Activated T-helper 2 cell treated with anti-CD3 and anti-CD28 coated beads, Interferon-gamma antibody, Interleukin-2, Interleukin-4, amounts not matched to agents 10 μg/mL and 5 μg/mL and 100 μg/mL, durations not matched to agents 14 hours and 24 hours and 36 hours (primary cell): ENCODE results near the gene AKR7A2. TPM values are rescaled to one million over a fixed set of nuclear protein-coding genes. Genes with fewer than 3 reads are reported as not detected.
A peak's percentile ranks its signal among the peaks of the same experiment; 100 is the strongest.
"Not testable (repeated sequence)": the region's sequence is repeated elsewhere in the genome, so short reads cannot be mapped to it uniquely, and the experiment has no call there.

ENCODE experiments used
- DNase-seq: peaks from one replicate; pipeline ENCODE4 v3.0.0; 2021; ENCODE audit warnings: low spot score
- H3K27ac Mint-ChIP-seq: one replicate; pipeline ENCODE4 v1.8.0; 2021; ENCODE audit warnings: mixed read lengths
- H3K27me3 Mint-ChIP-seq: one replicate; pipeline ENCODE4 v1.8.0; 2021; ENCODE audit warnings: low read depth, mixed read lengths
- H3K36me3 Mint-ChIP-seq: one replicate; pipeline ENCODE4 v1.8.0; 2021; ENCODE audit warnings: low read depth, mixed read lengths
- H3K4me1 Mint-ChIP-seq: one replicate; pipeline ENCODE4 v1.8.0; 2021; ENCODE audit warnings: low read depth, mixed read lengths
- H3K4me3 Mint-ChIP-seq: one replicate; pipeline ENCODE4 v1.8.0; 2021; ENCODE audit warnings: low read depth, mild to moderate bottlenecking, moderate library complexity, mixed read lengths
- H3K9me3 Mint-ChIP-seq: one replicate; pipeline ENCODE4 v1.8.0; 2021; ENCODE audit warnings: mixed read lengths
- intact Hi-C: fragments of 100-400 bp; cut with micrococcal nuclease; formaldehyde crosslinking; loops from one replicate; pipeline ENCODE4 v1.15.1; 2023
- total RNA-seq: library from RNA; stranded (reverse); gene quantifications from 2 replicates; pipeline ENCODE4 v1.2.3, GENCODE V29; 2022

Gene AKR7A2
- total RNA-seq, 1 donor from 2014 or later = 34.3 TPM

GRCh38 chr1:19305880-19306279 is 6.1 kb downstream of the AKR7A2 start:
- Mint-ChIP-seq H3K4me3 (no peak overlapping the region), H3K9me3 (no peaks in the 10 kb centered on the region), H3K27ac (no peak overlapping the region), H3K27me3 (no peaks in the 10 kb centered on the region), H3K36me3 (peaks cover 46% of the 10 kb centered on the region), H3K4me1 (peaks cover 7% of the 10 kb centered on the region)
- no peak for DNase-seq
- intact Hi-C loops = no loop called here

- H3K9me3 Mint-ChIP-seq, H3K27me3 Mint-ChIP-seq, H3K4me3 Mint-ChIP-seq, H3K27ac Mint-ChIP-seq, intact Hi-C loops, DNase-seq, H3K4me1 Mint-ChIP-seq: not testable (repeated sequence)
- peaks cover 45% of the 10 kb centered on the region for H3K36me3 Mint-ChIP-seq
Observed at GRCh38 chr1:19304081-19304480, 7.9 kb downstream of the AKR7A2 start.

- no peak for DNase-seq
- no peak overlapping the region for H3K27ac Mint-ChIP-seq
- no peak overlapping the region for H3K4me3 Mint-ChIP-seq
- no peaks in the 10 kb centered on the region for H3K4me1 Mint-ChIP-seq
- H3K9me3 Mint-ChIP-seq = peaks cover 16% of the 10 kb centered on the region
- H3K36me3 Mint-ChIP-seq = peaks cover 34% of the 10 kb centered on the region
- no peaks in the 10 kb centered on the region for H3K27me3 Mint-ChIP-seq
- intact Hi-C loops = no loop called here
Observed at GRCh38 chr1:19300211-19300610, 11.7 kb downstream of the AKR7A2 start.

GRCh38 chr1:19294638-19295037 is 17.3 kb downstream of the AKR7A2 start:
- no peaks in the 10 kb centered on the region for H3K4me1 Mint-ChIP-seq
- H3K27ac Mint-ChIP-seq = no peak overlapping the region
- peaks cover 49% of the 10 kb centered on the region for H3K9me3 Mint-ChIP-seq
- H3K4me3 Mint-ChIP-seq = no peak overlapping the region
- H3K36me3 Mint-ChIP-seq = peaks cover 39% of the 10 kb centered on the region
- intact Hi-C loops = no loop called here
- DNase-seq = no peak
- peaks cover 3% of the 10 kb centered on the region for H3K27me3 Mint-ChIP-seq

- DNase-seq = no peak
- intact Hi-C loops = no loop called here
- H3K9me3 Mint-ChIP-seq = peaks cover 22% of the 10 kb centered on the region
- peak overlapping the region; percentile 37 for H3K4me3 Mint-ChIP-seq
- H3K27ac Mint-ChIP-seq = no peak overlapping the region
- peaks cover 5% of the 10 kb centered on the region for H3K27me3 Mint-ChIP-seq
- H3K4me1 Mint-ChIP-seq = peaks cover 3% of the 10 kb centered on the region
- peaks cover 19% of the 10 kb centered on the region for H3K36me3 Mint-ChIP-seq
Observed at GRCh38 chr1:19289244-19289643, 22.7 kb downstream of the AKR7A2 start.

- Mint-ChIP-seq H3K4me3 (peak within 1 kb of the TSS; percentile 37), H3K9me3 (peaks cover 18% of the 10 kb centered on the region), H3K36me3 (peaks cover 15% of the 10 kb centered on the region)
- intact Hi-C loops, H3K27me3 Mint-ChIP-seq, H3K4me1 Mint-ChIP-seq, H3K27ac Mint-ChIP-seq: not testable (repeated sequence)
- peak; percentile 48 for DNase-seq
Observed at GRCh38 chr1:19288324-19289241, 23.4 kb downstream of the AKR7A2 start, which contains the start of gene AKR7A3. TSS of gene AKR7A3 (minus strand) at chr1:19288770. CDS start at chr1:19288709, 61 bp downstream.

- Mint-ChIP-seq H3K27ac (no peak overlapping the region), H3K9me3 (peaks cover 9% of the 10 kb centered on the region)
Observed at GRCh38 chr1:19287436-19288185, 24.3 kb downstream of the AKR7A2 start.

GRCh38 chr1:19285807-19286206 is 26.1 kb downstream of the AKR7A2 start:
- DNase-seq, H3K4me1 Mint-ChIP-seq, intact Hi-C loops, H3K36me3 Mint-ChIP-seq, H3K27ac Mint-ChIP-seq, H3K4me3 Mint-ChIP-seq, H3K27me3 Mint-ChIP-seq, H3K9me3 Mint-ChIP-seq: not testable (repeated sequence)

More at GRCh38 chr1:19287436-19288185, 24.3 kb downstream of the AKR7A2 start:
- H3K4me1 Mint-ChIP-seq = peaks cover 3% of the 10 kb centered on the region
- H3K36me3 Mint-ChIP-seq = peaks cover 12% of the 10 kb centered on the region
- no peak for DNase-seq
- intact Hi-C loops = no loop called here
- H3K27me3 Mint-ChIP-seq = peaks cover 5% of the 10 kb centered on the region
- peak overlapping the region; percentile 19 for H3K4me3 Mint-ChIP-seq

GRCh38 chr1:19285366-19285765 is 26.6 kb downstream of the AKR7A2 start:
- H3K36me3 Mint-ChIP-seq, H3K27me3 Mint-ChIP-seq, intact Hi-C loops, H3K9me3 Mint-ChIP-seq, DNase-seq, H3K27ac Mint-ChIP-seq, H3K4me3 Mint-ChIP-seq, H3K4me1 Mint-ChIP-seq: not testable (repeated sequence)

GRCh38 chr1:19284881-19285280 is 27.1 kb downstream of the AKR7A2 start:
- H3K27ac Mint-ChIP-seq = no peak overlapping the region
- H3K9me3 Mint-ChIP-seq = no peaks in the 10 kb centered on the region
- H3K4me3 Mint-ChIP-seq = no peak overlapping the region
- no peak for DNase-seq
- intact Hi-C loops = no loop called here
- H3K27me3 Mint-ChIP-seq = peaks cover 4% of the 10 kb centered on the region
- peaks cover 3% of the 10 kb centered on the region for H3K4me1 Mint-ChIP-seq
- H3K36me3 Mint-ChIP-seq = peaks cover 5% of the 10 kb centered on the region

- no peak overlapping the region for H3K4me3 Mint-ChIP-seq
- intact Hi-C loops = no loop called here
- no peaks in the 10 kb centered on the region for H3K4me1 Mint-ChIP-seq
- no peaks in the 10 kb centered on the region for H3K36me3 Mint-ChIP-seq
- H3K27ac Mint-ChIP-seq = no peak overlapping the region
- no peak for DNase-seq
- H3K27me3 Mint-ChIP-seq = no peaks in the 10 kb centered on the region
- no peaks in the 10 kb centered on the region for H3K9me3 Mint-ChIP-seq
Observed at GRCh38 chr1:19283891-19284290, 28.1 kb downstream of the AKR7A2 start.

- no peak overlapping the region for H3K27ac Mint-ChIP-seq
- peaks cover 9% of the 10 kb centered on the region for H3K9me3 Mint-ChIP-seq
- intact Hi-C loops = no loop called here
- no peaks in the 10 kb centered on the region for H3K4me1 Mint-ChIP-seq
- no peak for DNase-seq
- peaks cover 9% of the 10 kb centered on the region for H3K27me3 Mint-ChIP-seq
- peaks cover 6% of the 10 kb centered on the region for H3K36me3 Mint-ChIP-seq
- no peak overlapping the region for H3K4me3 Mint-ChIP-seq
Observed at GRCh38 chr1:19274636-19275035, 37.3 kb downstream of the AKR7A2 start.
